Measurements from ENCODE around the gene AXIN1.

Gene AXIN1

DNA sequence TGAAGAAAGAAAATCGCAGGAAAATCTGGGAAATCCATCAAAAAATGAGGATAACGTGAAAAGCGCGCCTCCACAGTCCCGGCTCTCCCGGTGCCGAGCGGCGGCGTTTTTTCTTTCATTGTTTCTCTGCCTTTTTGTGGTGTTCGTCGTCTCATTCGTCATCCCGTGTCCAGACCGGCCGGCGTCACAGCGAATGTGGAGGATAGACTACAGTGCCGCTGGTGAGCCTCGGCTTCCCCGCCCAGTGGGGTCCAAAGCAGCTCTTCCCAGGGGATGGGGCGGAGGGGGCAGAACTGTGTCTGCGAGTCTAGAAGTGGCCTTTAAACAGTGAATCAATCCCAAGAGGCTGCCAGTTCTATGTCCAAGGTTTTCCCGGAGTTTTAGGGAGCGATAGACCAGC, 98.1 kb downstream of the AXIN1 start:
- H3K4me1 ChIP-seq (ENCODE audit: insufficient read depth, low read length), result no peaks in the 10 kb centered on the region
- no peak overlapping the region for H3K9ac ChIP-seq (ENCODE audit: low read depth, low read length)
- H3K4me3 ChIP-seq (ENCODE audit: low read length), result no peak overlapping the region
- peaks cover 42% of the 10 kb centered on the region for H3K36me3 ChIP-seq (ENCODE audit: insufficient read depth, low read length)
- no peaks in the 10 kb centered on the region for H3K9me3 ChIP-seq (ENCODE audit: insufficient read depth, low read depth, low read length)
- no peak overlapping the region for H3K27ac ChIP-seq (ENCODE audit: low read depth, low read length)
- WGBS, result 95% methylated on average over 25 of the region's 25 CpGs
- H3K27me3 ChIP-seq (ENCODE audit: insufficient read depth, low read length), result no peaks in the 10 kb centered on the region

DNA sequence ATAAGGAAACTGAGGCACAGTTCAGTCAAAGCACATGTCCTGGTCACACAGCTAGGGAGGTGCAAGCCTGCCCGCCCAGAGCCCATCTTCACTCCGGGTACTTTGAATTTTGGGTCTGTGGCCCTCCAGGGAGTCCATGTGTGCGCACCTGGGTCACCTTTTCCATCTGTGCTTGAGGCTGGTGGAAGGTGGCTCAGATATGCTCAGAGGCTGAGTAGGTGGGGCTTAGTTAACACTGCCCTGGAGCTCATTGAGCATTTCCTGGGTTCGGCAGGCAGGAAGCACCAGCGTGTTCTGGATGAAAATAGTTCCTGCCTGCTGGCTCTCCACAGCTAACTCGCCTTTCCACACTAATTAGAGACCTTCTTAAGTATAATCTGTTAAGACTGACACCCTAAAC, 98.7 kb downstream of the AXIN1 start:
- 95% methylated on average over 6 of the region's 6 CpGs for WGBS
- H3K36me3 ChIP-seq (ENCODE audit: insufficient read depth, low read length), result peaks cover 36% of the 10 kb centered on the region
- H3K4me3 ChIP-seq (ENCODE audit: low read length), result no peak overlapping the region
- H3K4me1 ChIP-seq (ENCODE audit: insufficient read depth, low read length), result no peaks in the 10 kb centered on the region
- no peak overlapping the region for H3K27ac ChIP-seq (ENCODE audit: low read depth, low read length)
- no peaks in the 10 kb centered on the region for H3K9me3 ChIP-seq (ENCODE audit: insufficient read depth, low read depth, low read length)
- no peaks in the 10 kb centered on the region for H3K27me3 ChIP-seq (ENCODE audit: insufficient read depth, low read length)
- H3K9ac ChIP-seq (ENCODE audit: low read depth, low read length), result no peak overlapping the region

DNA sequence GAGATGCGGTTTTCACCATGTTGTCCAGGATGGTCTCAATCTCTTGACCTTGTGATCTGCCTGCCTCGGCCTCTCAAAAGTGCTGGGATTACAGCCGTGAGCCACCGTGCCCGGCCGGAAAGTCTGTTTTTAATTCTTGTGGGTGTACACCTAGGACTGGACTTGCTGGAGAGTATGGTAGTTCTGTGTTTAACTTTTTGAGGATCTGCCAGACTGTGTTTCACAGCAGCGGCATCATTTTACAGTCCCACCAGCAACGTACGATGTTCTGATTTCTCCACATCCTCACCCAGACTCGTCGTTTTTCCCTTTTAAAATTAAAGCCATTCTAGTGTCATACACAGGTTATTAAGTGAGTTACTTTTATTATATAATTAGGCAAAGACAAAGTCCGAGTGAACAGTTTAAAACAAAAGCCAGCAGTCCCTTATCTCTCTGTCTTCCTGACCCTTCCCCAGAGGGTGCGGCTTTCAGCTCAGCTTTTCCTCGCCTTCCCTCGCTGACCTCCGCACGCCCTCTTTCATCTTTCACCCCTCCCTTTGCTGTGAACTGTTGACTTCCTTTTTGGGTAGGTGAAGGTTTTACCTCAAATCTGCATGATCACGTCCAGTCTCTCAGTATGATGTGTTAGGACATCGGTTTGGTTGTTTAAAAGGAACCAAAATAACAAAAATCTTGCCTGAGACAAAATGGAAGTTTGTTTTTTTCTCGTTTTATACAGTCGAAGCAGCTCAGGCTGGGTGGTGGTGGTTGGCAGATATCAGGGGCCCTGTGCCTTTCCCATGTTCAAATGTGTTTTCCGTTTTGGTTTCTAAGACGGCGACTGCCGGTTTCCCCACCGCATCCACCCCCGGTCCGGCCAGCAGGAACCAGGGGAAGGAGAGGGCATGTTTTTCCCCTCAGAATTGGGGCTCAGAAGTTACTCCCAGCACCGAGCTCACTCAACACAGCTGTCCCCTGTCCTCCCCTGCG, 99.9 kb downstream of the AXIN1 start:
- Histone ChIP-seq H3K27ac (ENCODE audit: low read depth, low read length) (no peak overlapping the region), H3K4me1 (ENCODE audit: insufficient read depth, low read length) (no peaks in the 10 kb centered on the region), H3K9me3 (ENCODE audit: insufficient read depth, low read depth, low read length) (no peaks in the 10 kb centered on the region), H3K9ac (ENCODE audit: low read depth, low read length) (no peak overlapping the region), H3K36me3 (ENCODE audit: insufficient read depth, low read length) (peaks cover 35% of the 10 kb centered on the region), H3K4me3 (ENCODE audit: low read length) (no peak overlapping the region), H3K27me3 (ENCODE audit: insufficient read depth, low read length) (no peaks in the 10 kb centered on the region)
- 91% methylated on average over 26 of the region's 30 CpGs for WGBS

DNA sequence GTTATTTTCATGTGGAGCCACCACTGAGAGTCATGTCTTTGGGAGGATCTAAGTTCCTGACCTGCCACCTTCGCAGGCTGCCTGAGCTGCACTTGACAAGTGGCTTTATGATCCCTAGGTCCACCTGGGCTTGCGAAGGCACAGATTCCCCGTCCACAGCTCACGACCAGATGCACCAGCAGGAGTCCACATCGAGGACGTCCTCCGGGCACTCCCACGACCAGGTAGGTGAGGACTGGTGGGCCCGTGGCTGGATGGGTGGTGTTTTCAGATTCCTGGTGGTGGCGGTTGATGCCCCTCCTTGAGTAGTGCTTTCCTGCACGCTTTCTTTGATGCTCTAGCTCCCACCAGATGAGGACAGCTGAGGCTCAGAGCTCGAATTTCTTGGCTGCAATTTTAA, 103.1 kb downstream of the AXIN1 start:
- H3K4me3 ChIP-seq (ENCODE audit: low read length), result no peak overlapping the region
- 90% methylated on average over 12 of the region's 12 CpGs for WGBS
- no peaks in the 10 kb centered on the region for H3K4me1 ChIP-seq (ENCODE audit: insufficient read depth, low read length)
- H3K9ac ChIP-seq (ENCODE audit: low read depth, low read length), result no peak overlapping the region
- H3K36me3 ChIP-seq (ENCODE audit: insufficient read depth, low read length), result peaks cover 18% of the 10 kb centered on the region
- H3K27me3 ChIP-seq (ENCODE audit: insufficient read depth, low read length), result no peaks in the 10 kb centered on the region
- H3K27ac ChIP-seq (ENCODE audit: low read depth, low read length), result no peak overlapping the region
- no peaks in the 10 kb centered on the region for H3K9me3 ChIP-seq (ENCODE audit: insufficient read depth, low read depth, low read length)

DNA sequence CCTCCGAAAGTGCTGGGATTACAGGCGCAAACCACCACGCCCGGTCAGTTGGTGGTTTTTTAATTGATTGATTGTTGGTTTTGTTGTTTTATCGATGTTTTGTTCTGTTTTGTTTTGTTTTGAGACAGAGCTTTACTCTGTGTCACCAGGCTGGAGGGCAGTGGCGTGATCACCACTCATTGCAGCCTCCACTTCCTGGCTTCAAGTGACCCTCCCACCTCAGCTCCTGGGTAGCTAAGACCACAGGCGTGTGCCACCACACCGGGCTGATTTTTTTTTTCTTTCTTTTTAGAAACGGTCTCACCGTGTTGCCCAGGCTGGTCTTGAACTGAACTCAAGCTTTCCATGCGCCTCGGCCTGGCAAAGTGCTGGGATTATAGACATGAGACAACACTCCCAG, 105.5 kb downstream of the AXIN1 start:
- Histone ChIP-seq H3K27me3 (ENCODE audit: insufficient read depth, low read length) (no peaks in the 10 kb centered on the region), H3K36me3 (ENCODE audit: insufficient read depth, low read length) (peaks cover 7% of the 10 kb centered on the region; the same call in 1 of the 2 replicates), H3K4me1 (ENCODE audit: insufficient read depth, low read length) (no peaks in the 10 kb centered on the region), H3K9me3 (ENCODE audit: insufficient read depth, low read depth, low read length) (no peaks in the 10 kb centered on the region), H3K9ac (ENCODE audit: low read depth, low read length) (no peak overlapping the region), H3K27ac (ENCODE audit: low read depth, low read length) (no peak overlapping the region), H3K4me3 (ENCODE audit: low read length) (no peak overlapping the region)
- 96% methylated on average over 12 of the region's 12 CpGs for WGBS

DNA sequence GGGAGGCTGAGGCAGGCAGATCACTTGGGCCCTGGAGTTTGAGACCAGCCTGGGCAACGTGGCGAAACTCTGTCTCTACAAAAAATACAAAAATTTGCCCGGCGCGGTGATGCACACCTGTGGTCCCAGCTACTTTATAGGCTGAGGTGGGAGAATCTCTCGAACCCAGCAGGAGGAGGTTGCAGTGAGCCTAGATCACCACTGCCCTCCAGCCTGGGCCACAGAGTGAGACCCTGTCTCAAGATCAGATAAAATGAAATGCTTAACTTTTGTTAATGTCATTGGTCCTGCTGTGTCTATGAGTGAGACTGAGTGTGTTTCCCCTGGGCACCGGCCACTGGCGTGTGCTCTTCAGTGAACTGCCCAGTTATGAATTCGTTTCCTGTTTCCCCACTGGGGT, 107.4 kb downstream of the AXIN1 start:
- Histone ChIP-seq H3K36me3 (ENCODE audit: insufficient read depth, low read length) (no peaks in the 10 kb centered on the region; the same call in 1 of the 2 replicates), H3K9ac (ENCODE audit: low read depth, low read length) (no peak overlapping the region), H3K9me3 (ENCODE audit: insufficient read depth, low read depth, low read length) (no peaks in the 10 kb centered on the region), H3K27ac (ENCODE audit: low read depth, low read length) (no peak overlapping the region), H3K27me3 (ENCODE audit: insufficient read depth, low read length) (no peaks in the 10 kb centered on the region), H3K4me1 (ENCODE audit: insufficient read depth, low read length) (no peaks in the 10 kb centered on the region), H3K4me3 (ENCODE audit: low read length) (no peak overlapping the region)
- 91% methylated on average over 9 of the region's 9 CpGs for WGBS

DNA sequence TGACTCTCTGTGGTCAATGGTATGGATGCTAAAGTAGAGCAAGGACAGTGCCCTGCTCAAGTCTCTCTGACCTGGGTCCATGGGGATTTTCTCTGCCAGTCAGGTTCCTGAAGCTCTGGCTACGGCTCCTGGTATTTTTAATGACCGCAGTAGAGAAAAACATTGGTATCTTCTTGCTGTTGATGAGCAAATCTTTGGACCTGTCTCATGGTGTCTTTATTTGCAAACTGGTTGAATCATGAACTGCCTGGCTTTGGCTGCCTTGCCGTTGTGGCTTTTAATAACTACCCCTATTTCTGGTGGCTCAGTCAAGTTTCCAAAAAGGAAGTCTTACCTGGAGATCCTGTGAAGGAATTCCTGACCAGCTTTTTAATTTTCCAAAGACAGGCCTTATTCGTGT, 109.2 kb downstream of the AXIN1 start:
- Histone ChIP-seq H3K9ac (ENCODE audit: low read depth, low read length) (no peak overlapping the region), H3K36me3 (ENCODE audit: insufficient read depth, low read length) (no peaks in the 10 kb centered on the region), H3K9me3 (ENCODE audit: insufficient read depth, low read depth, low read length) (no peaks in the 10 kb centered on the region), H3K4me3 (ENCODE audit: low read length) (no peak overlapping the region), H3K27ac (ENCODE audit: low read depth, low read length) (no peak overlapping the region), H3K4me1 (ENCODE audit: insufficient read depth, low read length) (no peaks in the 10 kb centered on the region), H3K27me3 (ENCODE audit: insufficient read depth, low read length) (no peaks in the 10 kb centered on the region)
- 91% methylated on average over 4 of the region's 4 CpGs for WGBS

DNA sequence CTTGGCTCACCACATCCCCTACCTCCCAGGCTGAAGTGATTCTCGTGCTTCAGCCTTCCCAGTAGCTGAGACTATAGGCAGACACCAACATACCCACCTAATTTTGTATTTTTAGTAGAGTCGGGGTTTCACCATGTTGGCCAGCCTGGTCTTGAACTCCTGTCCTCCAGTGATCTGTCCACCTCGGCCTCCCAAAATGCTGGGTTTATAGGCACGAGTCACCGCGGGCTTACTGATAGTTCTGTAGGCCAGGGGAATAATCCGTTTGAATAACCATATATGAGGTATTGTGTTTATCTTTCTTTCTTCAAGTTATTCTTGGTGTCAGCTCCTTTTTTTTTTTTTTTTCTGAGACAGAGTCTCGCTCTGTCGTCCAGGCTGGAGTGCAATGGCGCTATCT, 110.2 kb downstream of the AXIN1 start:
- Histone ChIP-seq H3K27me3 (ENCODE audit: insufficient read depth, low read length) (no peaks in the 10 kb centered on the region), H3K36me3 (ENCODE audit: insufficient read depth, low read length) (no peaks in the 10 kb centered on the region), H3K27ac (ENCODE audit: low read depth, low read length) (no peak overlapping the region), H3K4me1 (ENCODE audit: insufficient read depth, low read length) (no peaks in the 10 kb centered on the region), H3K4me3 (ENCODE audit: low read length) (no peak overlapping the region), H3K9ac (ENCODE audit: low read depth, low read length) (no peak overlapping the region), H3K9me3 (ENCODE audit: insufficient read depth, low read depth, low read length) (no peaks in the 10 kb centered on the region)
- 94% methylated on average over 10 of the region's 10 CpGs for WGBS

DNA sequence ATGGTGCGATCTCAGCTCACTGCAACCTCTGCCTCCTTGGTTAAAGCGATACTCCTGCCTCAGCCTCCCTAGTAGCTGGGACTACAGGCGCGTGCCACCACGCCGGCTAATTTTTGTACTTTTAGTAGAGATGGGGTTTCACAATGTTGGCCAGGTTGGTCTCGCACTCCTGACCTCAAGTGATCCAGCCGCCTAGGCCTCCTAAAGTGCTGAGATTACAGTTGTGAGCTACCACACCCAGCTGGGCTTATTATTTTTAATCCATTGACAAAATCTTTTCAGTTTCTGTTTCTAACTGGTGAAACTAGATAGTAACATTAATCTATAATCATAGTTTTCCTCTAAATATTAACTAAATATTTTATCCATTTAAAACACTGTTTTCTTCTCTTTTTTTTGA, 112.0 kb downstream of the AXIN1 start:
- WGBS, result 96% methylated on average over 8 of the region's 8 CpGs
- no peaks in the 10 kb centered on the region for H3K27me3 ChIP-seq (ENCODE audit: insufficient read depth, low read length)

DNA sequence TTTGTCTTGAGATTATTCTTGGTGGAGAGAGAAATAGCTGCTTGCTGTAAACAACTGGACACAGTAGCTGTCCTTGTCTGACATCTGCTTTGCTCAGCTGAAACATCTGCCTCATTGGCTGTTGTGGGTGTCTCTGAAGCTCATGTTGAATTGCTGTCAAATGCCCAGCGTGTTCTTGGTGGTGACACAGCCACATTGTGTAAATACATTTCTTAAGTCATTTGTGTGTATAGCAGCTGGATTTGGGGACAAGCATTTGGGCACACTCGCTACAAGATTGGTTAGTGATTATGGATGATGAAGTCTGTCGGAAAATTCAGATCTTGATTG, 112.6 kb downstream of the AXIN1 start:
- no peaks in the 10 kb centered on the region for H3K36me3 ChIP-seq (ENCODE audit: insufficient read depth, low read length)
- no peak overlapping the region for H3K4me3 ChIP-seq (ENCODE audit: low read length)
- no peaks in the 10 kb centered on the region for H3K27me3 ChIP-seq (ENCODE audit: insufficient read depth, low read length)
- H3K9me3 ChIP-seq (ENCODE audit: insufficient read depth, low read depth, low read length), result no peaks in the 10 kb centered on the region
- no peak overlapping the region for H3K9ac ChIP-seq (ENCODE audit: low read depth, low read length)
- no peak overlapping the region for H3K27ac ChIP-seq (ENCODE audit: low read depth, low read length)
- no peaks in the 10 kb centered on the region for H3K4me1 ChIP-seq (ENCODE audit: insufficient read depth, low read length)
- WGBS, result 91% methylated on average over 3 of the region's 3 CpGs

More for the DNA sequence above, 112.0 kb downstream of the AXIN1 start:
- Histone ChIP-seq H3K4me3 (ENCODE audit: low read length) (no peak overlapping the region), H3K27ac (ENCODE audit: low read depth, low read length) (no peak overlapping the region), H3K9me3 (ENCODE audit: insufficient read depth, low read depth, low read length) (no peaks in the 10 kb centered on the region), H3K4me1 (ENCODE audit: insufficient read depth, low read length) (no peaks in the 10 kb centered on the region), H3K9ac (ENCODE audit: low read depth, low read length) (no peak overlapping the region), H3K36me3 (ENCODE audit: insufficient read depth, low read length) (no peaks in the 10 kb centered on the region)
